HG03103 (cell line): Measurements from ENCODE around the gene ERC2.

Source experiments
- ATAC-seq: cut with Tn5 transposase; IDR thresholded peaks from one replicate; pipeline ENCODE4 v1.9.1; 2021; ENCODE audit warnings: low read depth; ENCODE audit not compliant: unreplicated experiment

ERC2 gene

GRCh38 chr3:56428667-56429066 is 39.6 kb downstream of the ERC2 start:
- no peak for ATAC-seq

GRCh38 chr3:56424885-56425284 is 43.4 kb downstream of the ERC2 start:
- no peak for ATAC-seq

GRCh38 chr3:56424336-56424735 is 43.9 kb downstream of the ERC2 start:
- no peak for ATAC-seq

GRCh38 chr3:56423661-56424099 is 44.6 kb downstream of the ERC2 start:
- no peak for ATAC-seq

- ATAC-seq, result no peak
Measured at GRCh38 chr3:56422316-56422715, 46.0 kb downstream of the ERC2 start.

- no peak for ATAC-seq
Measured at GRCh38 chr3:56421205-56421604, 47.1 kb downstream of the ERC2 start.

GRCh38 chr3:56415652-56416051 is 52.6 kb downstream of the ERC2 start:
- ATAC-seq, result no peak

- no peak for ATAC-seq
Measured at GRCh38 chr3:56413911-56414310, 54.4 kb downstream of the ERC2 start.

- no peak for ATAC-seq
Measured at GRCh38 chr3:56411166-56411565, 57.1 kb downstream of the ERC2 start.

- no peak for ATAC-seq
Measured at GRCh38 chr3:56410576-56410975, 57.7 kb downstream of the ERC2 start.

GRCh38 chr3:56409790-56410189 is 58.5 kb downstream of the ERC2 start:
- no peak for ATAC-seq

- no peak for ATAC-seq
Measured at GRCh38 chr3:56408761-56409196, 59.5 kb downstream of the ERC2 start.

GRCh38 chr3:56406826-56407515 is 61.3 kb downstream of the ERC2 start:
- ATAC-seq, result no peak

GRCh38 chr3:56404884-56405283 is 63.4 kb downstream of the ERC2 start:
- ATAC-seq, result no peak

- no peak for ATAC-seq
Measured at GRCh38 chr3:56398659-56399058, 69.6 kb downstream of the ERC2 start.

- ATAC-seq, result no peak
Measured at GRCh38 chr3:56397798-56398197, 70.5 kb downstream of the ERC2 start.

- ATAC-seq, result no peak
Measured at GRCh38 chr3:56389183-56389830, 79.0 kb downstream of the ERC2 start.

- no peak for ATAC-seq
Measured at GRCh38 chr3:56383092-56383491, 85.2 kb downstream of the ERC2 start.

GRCh38 chr3:56379723-56380287 is 88.5 kb downstream of the ERC2 start:
- no peak for ATAC-seq

- no peak for ATAC-seq
Measured at GRCh38 chr3:56375654-56376053, 92.6 kb downstream of the ERC2 start.

- no peak for ATAC-seq
Measured at GRCh38 chr3:56373386-56373785, 94.9 kb downstream of the ERC2 start.
